Renal cortical epithelial cell (primary cell): Measurements from ENCODE around the gene GALNT17. TPM values are rescaled to one million over a fixed set of nuclear protein-coding genes. Genes with fewer than 3 reads are reported as not detected.

Experiments used
- DNase-seq: peaks from one replicate; pipeline ENCODE4 v3.0.0-alpha.2; 2011; ENCODE audit warnings: low read depth
- total RNA-seq: library from RNA; depleted of rRNA; stranded (reverse); fragments of >200 nt; gene quantifications from 2 replicates; pipeline ENCODE4 v1.2.3, GENCODE V29; 2014

Gene GALNT17
- total RNA-seq, 1 donor from 2014 or later = not detected

GRCh38 chr7:71388181-71388580 is 256.2 kb downstream of the GALNT17 start:
- no peak for DNase-seq

GRCh38 chr7:71389976-71390375 is 258.0 kb downstream of the GALNT17 start:
- DNase-seq = no peak

- DNase-seq = no peak
Measured at GRCh38 chr7:71393661-71394060, 261.7 kb downstream of the GALNT17 start.

GRCh38 chr7:71402684-71403083 is 270.7 kb downstream of the GALNT17 start:
- DNase-seq = no peak

- DNase-seq = no peak
Measured at GRCh38 chr7:71403202-71403946, 271.4 kb downstream of the GALNT17 start.

DNA sequence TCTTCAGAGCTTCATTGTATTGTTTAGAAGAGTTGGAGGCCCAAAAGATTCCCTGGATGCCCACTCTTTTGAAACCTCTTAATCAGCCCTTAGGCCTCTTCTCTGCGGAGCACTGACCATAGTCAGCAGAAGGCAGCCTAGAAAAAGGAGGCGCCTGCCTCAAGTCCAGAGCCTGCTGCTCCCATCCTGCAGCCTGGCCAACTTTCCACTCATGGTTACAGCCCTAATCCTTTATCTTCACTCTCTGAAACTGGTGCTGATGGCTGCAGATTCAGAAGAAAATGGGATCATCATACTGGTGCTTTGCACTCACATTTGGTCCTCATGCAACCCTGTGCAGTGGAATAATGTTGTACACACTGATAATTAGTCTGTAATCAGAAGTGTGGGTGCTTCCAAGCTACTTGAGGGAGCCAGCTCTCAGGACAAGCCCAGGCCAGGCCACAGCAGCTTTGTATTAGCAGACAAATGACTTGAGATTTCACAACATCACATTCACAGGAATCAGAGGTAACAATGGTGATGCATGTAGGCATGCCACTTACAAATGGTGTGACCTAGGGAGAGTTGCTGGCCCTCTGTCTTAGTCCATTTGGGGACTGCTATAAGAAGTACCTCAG is 272.9 kb downstream of the GALNT17 start:
- no peak for DNase-seq

DNA sequence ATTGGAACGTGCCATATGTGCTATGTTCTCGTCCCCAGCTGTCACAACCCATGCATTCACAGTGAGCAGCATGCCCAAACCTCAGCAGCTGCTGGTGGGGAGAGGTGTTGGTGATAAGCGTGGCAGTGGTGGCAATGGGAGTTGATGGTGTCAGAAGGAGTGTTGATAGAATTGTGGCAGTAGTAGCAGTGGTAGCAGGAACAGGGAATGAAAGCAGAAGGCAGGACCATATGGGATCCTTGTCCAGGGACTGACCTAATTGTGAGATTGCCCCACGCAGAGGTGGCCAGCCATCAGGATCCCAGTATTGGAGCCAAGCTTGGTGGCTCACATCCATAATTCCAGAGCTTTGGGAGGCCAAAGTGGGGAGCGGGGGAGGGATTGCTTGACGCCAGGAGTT is 276.3 kb downstream of the GALNT17 start:
- no peak for DNase-seq

DNA sequence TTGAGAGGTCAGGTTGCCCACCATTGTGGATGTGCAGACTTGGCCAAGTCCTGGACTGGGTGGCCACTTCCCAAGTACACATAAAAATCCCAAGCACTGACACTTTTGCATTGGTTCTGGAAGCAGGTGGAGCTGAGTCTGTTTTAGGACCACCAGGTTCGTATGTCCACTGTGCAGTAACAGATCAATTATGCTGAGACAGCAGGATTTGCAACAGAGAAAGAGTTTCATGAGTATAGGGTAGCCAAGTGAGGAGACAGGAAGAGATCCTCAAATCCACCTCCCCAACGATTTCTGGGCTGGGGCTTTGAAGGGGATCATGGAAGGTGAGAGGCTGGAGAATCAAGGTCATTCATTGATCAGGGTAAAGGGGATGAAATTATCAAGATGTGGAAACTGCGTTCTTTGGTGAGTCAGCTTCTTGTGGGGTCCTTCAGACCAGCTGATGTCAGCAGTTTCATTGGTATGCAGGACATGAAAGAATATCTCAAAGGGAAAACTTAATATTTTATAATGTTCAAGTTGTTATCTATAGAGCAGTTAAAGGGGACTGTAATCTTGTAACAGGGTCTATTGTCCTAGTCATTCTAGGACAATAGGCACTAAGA is 277.7 kb downstream of the GALNT17 start:
- no peak for DNase-seq

DNA sequence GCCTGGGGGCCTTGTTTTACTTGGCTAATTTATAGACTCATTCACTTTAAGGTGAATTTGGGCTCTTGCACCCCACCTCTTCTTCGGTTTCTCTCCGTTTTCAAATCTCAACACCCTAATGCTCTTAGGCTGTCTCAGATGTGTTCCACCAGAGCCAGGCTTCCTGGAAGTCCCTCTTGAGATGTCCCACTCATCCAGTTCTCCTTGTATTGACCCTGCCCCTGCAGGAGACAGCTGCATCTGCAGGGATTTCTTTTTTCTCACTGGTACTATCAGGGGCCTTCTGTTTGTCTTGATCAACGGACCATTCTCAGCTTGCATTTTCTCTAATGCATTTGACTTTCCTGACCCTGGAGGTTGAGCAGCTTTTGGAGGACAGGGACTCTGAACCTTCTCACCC is 279.5 kb downstream of the GALNT17 start:
- DNase-seq = no peak

DNA sequence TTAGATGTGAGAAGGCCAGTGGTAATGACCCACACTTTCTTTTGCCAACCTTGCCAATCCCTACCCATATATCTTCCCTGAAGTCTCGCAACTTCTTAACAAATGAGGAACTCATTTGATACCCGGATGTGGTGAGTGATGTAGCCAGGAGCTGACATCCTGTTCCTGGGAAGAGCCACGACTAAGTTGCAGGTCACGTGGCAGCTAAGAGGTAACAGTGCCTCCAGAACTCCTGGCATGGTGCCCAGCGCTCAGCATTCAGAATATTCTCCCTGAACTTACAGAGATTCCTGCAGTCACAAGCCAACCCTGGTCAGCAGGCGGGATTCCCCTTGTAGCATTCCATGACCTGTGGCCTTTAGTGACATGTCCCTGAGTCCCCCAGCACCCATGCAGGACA is 282.5 kb downstream of the GALNT17 start:
- no peak for DNase-seq

- no peak for DNase-seq
Measured at GRCh38 chr7:71419546-71420337, 287.8 kb downstream of the GALNT17 start.

DNA sequence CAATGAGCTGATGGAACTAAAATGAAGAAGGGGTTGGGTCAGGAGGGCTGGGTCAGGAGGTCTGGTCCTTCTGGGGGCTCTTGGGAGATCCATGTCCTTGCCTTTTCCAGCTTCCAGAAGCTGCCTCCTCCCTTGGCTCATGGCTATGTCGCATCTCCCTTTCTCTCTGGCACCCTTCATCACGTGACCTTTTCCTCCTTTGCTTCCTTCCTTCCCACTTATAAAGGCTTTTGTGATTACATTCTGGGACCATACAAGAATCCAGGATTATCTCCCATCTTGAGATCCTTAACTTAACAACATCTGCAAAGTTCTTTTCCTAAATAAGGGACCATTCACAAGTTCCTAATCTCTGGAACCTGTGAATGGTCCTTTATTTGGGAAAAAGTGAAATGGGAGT is 290.2 kb downstream of the GALNT17 start:
- no peak for DNase-seq

- no peak for DNase-seq
Measured at GRCh38 chr7:71424166-71425035, 292.5 kb downstream of the GALNT17 start.

DNA sequence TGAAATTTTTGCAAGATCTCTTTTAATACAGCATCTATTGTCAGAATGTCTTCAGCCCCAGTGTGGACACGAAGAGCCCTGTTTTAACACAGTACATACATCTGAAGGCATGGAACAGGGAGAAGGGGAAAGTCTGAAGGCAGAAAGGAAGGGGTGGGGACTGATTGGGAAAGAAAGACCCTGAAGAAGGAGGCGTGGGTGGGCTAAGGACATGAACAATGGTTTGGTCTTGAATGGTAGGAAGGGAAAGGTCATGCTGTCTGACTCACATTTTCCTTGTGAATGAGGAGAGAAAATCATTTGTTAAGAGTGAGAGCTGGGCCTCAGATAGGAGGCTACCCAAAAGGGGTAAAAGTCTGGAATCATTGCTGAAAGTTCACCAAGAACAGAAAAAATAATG is 297.1 kb downstream of the GALNT17 start:
- no peak for DNase-seq

DNA sequence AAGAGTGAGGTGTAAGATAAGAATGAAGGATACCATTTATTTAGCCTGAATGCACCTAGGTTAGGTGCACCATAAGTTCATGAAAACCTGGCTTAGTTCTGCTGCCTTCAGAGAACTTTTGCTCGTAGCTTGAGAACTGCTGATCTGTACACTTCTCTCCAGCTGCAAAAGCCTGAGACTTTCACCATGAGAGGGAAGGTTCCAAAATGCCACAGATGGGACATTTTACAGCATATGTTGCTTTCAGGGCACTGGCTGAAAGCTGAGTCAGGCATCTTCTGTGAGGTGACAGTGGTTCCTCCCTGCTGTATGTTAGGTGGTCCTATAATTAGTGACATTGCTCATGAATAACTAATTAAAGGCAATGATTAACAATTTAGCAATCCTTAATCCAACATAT is 298.3 kb downstream of the GALNT17 start:
- DNase-seq = no peak

- no peak for DNase-seq
Measured at GRCh38 chr7:71439321-71439720, 307.4 kb downstream of the GALNT17 start.

DNA sequence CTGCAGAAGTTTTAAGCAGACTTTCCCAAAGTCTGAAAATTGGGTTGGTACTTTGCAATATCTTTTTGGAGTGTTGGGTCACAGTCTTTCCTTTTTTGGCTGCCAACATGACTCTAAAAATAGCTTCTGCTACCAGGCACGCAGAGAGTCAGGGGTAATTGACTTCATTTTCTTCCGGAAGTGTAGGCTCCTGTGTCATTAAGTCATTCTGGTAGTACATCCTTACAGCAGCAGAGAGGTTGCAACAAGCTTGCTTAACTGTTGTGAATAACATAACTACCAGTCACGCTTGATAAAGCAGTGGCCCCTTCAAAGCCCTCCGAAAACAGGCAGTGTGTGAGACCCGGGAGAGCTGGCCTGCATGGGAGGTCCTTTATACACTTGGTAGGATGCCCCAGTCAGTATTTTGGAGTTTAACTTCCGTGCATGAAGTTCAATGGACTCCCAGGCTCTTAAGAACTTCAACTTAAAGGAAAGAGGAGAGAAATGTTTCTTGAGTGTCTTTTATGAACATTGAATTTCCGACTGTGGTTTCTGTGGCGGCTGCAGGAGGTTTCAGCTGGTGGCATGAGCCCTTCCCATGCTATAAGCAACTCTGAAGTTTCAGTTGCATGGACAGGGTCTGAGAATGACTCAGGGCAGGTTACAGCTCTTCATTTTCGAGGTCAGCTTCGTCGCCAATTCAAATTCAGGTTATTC is 310.7 kb downstream of the GALNT17 start:
- no peak for DNase-seq

DNA sequence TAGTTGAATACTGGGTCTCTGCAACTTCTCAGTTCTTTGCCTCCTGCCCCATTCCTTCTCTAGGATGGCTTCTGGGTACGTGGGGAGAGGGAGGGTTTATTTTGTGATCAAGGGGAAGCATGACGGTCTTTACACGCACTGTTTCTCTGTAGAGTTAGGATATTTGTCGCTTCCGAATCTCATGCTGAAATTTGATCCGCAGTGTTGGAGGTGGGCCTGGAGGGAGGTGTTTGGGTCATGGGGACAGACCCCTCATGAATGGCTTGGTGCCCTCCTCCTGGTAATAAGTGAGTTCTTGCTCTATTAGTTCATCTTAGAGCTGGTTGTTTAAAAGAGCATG is 311.2 kb downstream of the GALNT17 start:
- DNase-seq = no peak

DNA sequence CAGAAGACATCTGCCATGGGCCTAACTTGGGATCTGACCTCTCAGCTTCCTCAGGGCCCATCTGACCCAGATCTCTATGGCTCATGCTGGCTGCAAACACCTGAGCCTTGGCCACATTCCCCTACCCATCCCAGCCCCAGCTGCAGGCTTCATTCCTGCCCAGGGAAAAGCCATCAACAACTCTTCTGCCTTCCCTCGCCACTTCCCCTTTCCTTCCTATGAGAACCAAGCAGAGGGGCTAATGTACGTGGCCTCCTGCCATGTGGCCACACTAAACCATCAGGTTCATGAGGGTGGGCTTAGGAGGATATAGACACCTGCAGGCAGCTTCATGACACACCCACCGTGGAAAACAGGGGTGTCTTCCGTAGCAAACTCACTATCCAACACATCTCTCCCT is 312.2 kb downstream of the GALNT17 start:
- DNase-seq = no peak

GRCh38 chr7:71453630-71454029 is 321.7 kb downstream of the GALNT17 start:
- DNase-seq = no peak

- DNase-seq = no peak
Measured at GRCh38 chr7:71454981-71455380, 323.0 kb downstream of the GALNT17 start.
